CD4-positive, CD25-positive, alpha-beta regulatory T cell (primary cell): ENCODE data around the gene ILDR1. TPM values are rescaled to one million over a fixed set of nuclear protein-coding genes. Genes with fewer than 3 reads are reported as not detected.
A peak's percentile ranks its signal among the peaks of the same experiment; 100 is the strongest.

Source experiments
- ATAC-seq, 2 donors: fragments of 150-1000 bp; cut with Tn5 transposase; one replicate each; pipeline ENCODE4 v1.10.0; 2021; ENCODE audit warnings: low read depth in 2 of 2, moderate number of reproducible peaks in 2 of 2, moderate library complexity in 1 of 2
- DNase-seq, 3 donors: peaks; one replicate each; pipeline versions ENCODE4 v3.0.0 to v3.0.0-alpha.2; 2012 to 2022; ENCODE audit warnings: mixed read lengths in 1 of 3
- H3K27ac ChIP-seq: one replicate; pipeline ENCODE4 v1.7.0; 2013; ENCODE audit warnings: mild to moderate bottlenecking, low read length; ENCODE audit not compliant: insufficient read depth, poor library complexity, severe bottlenecking
- H3K27me3 ChIP-seq: one replicate; pipeline ENCODE4 v1.7.0; 2013; ENCODE audit warnings: low read length; ENCODE audit not compliant: control insufficient read depth, insufficient read depth
- H3K36me3 ChIP-seq: one replicate; pipeline ENCODE4 v1.7.0; 2013; ENCODE audit warnings: mild to moderate bottlenecking, low read length, moderate library complexity; ENCODE audit not compliant: control insufficient read depth, insufficient read depth
- H3K4me1 ChIP-seq: 2 replicates; pipeline ENCODE4 v1.7.0; 2013; ENCODE audit warnings: mild to moderate bottlenecking, low read length; ENCODE audit not compliant: insufficient read depth, control insufficient read depth, poor library complexity, severe bottlenecking
- H3K4me3 ChIP-seq: one replicate; pipeline ENCODE4 v1.7.0; 2013; ENCODE audit warnings: low read depth, mild to moderate bottlenecking, low read length, moderate library complexity
- H3K9me3 ChIP-seq, 2 experiments: 1 replicate in 1 of 2; 2 replicates in 1 of 2; pipeline ENCODE4 v1.7.0; 2013; ENCODE audit warnings: low read length in 2 of 2, mild to moderate bottlenecking in 1 of 2, moderate library complexity in 1 of 2; ENCODE audit not compliant: control insufficient read depth in 2 of 2
- H3K27ac Mint-ChIP-seq, 3 donors: one replicate each; pipeline ENCODE4 v1.8.0; 2020 to 2022; ENCODE audit warnings: mild to moderate bottlenecking in 3 of 3, mixed read lengths in 3 of 3, moderate library complexity in 2 of 3
- H3K27me3 Mint-ChIP-seq: one replicate; pipeline ENCODE4 v1.8.0; 2022; ENCODE audit warnings: mild to moderate bottlenecking, mixed read lengths
- H3K36me3 Mint-ChIP-seq: one replicate; pipeline ENCODE4 v1.8.0; 2020; ENCODE audit warnings: mixed read lengths
- H3K4me1 Mint-ChIP-seq, 4 donors: one replicate each; pipeline ENCODE4 v1.8.0; 2020 to 2022; ENCODE audit warnings: mixed read lengths in 4 of 4, mild to moderate bottlenecking in 1 of 4
- H3K4me3 Mint-ChIP-seq, 4 donors: one replicate each; pipeline ENCODE4 v1.8.0; 2020 to 2022; ENCODE audit warnings: mild to moderate bottlenecking in 4 of 4, mixed read lengths in 4 of 4, moderate library complexity in 3 of 4
- H3K9me3 Mint-ChIP-seq, 7 donors: one replicate each; pipeline ENCODE4 v1.8.0; 2020 to 2022; ENCODE audit warnings: mixed read lengths in 7 of 7, mild to moderate bottlenecking in 3 of 7, moderate library complexity in 2 of 7
- polyA plus RNA-seq, 4 donors: library from polyadenylated mRNA; unstranded; fragments of 300-500 nt; fragmentation: Illumina TruSeq; gene quantifications; one replicate each; pipeline ENCODE4 v1.2.3, GENCODE V29; 2021
- total RNA-seq: library from RNA; stranded (reverse); gene quantifications from one replicate; pipeline ENCODE4 v1.2.3, GENCODE V29; 2022

ILDR1 gene
- total and polyA plus RNA-seq, 5 donors from 2014 or later = 0.21 to 0.39 TPM; not detected in 3

DNA sequence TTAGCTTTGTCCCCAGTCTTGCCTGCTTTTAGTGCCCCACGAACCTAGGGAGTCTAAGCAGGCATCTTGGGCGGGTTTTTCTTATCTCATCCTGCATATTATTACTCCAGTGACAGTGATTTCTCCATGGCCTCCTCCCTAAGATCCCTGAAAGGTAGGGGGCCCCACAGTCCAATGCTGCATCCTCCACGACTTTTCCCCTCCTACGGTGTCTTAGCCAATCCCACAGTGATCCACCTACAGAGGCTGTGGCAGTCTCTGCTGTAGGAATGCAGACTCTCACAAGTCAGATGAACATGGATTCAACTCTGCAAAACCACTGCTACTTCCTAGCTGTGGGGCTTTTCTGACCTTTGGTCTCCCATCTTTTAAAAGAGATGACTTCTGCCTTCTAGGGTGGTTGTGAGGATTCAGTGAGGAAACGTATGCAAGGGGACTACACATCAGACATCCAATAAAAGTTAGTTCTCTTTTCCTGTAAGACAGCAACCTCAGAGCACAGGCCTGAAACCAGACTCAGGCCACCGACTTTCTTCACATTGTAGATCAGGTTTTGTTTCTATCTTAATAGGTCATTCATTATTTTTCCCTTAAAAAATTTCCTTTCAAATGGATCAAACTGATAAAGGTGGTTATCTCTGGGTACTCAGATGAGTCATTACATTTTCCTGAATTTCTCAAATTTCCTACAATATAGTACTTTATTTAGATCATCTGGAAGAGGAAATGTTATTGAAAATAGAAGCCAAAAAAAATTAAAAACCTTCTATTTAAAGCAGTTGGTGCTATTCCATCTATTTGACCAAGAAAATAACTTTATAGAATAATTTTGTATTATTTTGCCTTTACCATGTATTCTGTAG is 23.2 kb downstream of the ILDR1 start:
- H3K36me3 ChIP-seq = no peaks in the 10 kb centered on the region
- ATAC-seq = no peak
- no peaks in the 10 kb centered on the region for H3K4me1 ChIP-seq
- no peak for DNase-seq
- Mint-ChIP-seq H3K36me3 (no peaks in the 10 kb centered on the region), H3K4me1 (peaks cover 2 to 6% (median 4%) of the 10 kb centered on the region in 4 donors), H3K27ac (no peak overlapping the region), H3K27me3 (peaks cover 11% of the 10 kb centered on the region), H3K4me3 (no peak overlapping the region), H3K9me3 (peaks cover 0 to 2% (median 0%) of the 10 kb centered on the region in 7 donors)
- no peak overlapping the region for H3K27ac ChIP-seq
- no peaks in the 10 kb centered on the region for H3K27me3 ChIP-seq
- H3K9me3 ChIP-seq = no peaks in the 10 kb centered on the region
- no peak overlapping the region for H3K4me3 ChIP-seq

DNA sequence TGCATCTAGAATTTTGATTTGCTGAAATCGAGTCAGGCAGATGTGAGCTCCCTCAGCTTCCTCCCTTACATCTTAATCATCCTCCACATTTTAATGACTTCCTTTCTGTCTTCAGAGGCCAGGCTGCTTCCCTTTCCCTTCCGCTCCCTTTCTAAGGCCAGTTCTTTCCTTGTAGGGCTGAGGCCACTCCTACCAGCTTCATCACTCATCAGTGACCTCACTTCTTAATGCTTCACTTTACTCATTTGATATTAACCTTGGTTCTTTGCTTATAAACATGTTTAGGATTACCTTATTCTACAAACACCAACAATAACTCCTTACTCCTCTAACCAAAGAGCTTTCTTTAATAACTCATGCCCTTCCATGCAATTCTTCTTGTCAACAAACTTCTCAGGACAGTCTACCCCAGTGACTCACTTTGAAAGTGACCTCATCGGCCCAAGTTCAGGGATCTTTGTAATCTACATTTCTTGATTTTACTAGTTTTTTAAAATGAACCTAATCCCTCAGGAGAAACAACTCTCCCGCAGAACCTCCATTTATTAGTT is 23.9 kb downstream of the ILDR1 start:
- no peak for ATAC-seq
- no peaks in the 10 kb centered on the region for H3K4me1 ChIP-seq
- no peak overlapping the region for H3K27ac Mint-ChIP-seq

DNA sequence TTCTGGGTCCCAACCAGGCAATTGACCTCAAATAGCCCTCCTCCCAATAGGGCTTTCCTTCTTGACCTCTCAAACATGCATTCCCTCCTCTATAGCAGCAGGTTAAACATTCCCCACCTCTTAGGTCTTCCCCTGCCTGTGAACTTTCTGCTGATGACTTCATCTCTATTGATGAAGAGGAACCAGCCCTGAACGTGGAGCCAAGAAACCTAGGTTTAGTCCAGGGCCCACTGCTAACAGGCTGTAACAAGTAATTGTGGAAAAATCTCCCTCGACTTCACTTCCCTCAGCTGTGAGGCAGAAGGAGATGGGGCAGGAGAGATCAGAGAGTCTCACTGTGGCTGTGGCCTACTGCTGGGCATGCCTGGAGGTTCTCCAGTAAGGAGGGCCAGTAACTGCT is 24.7 kb downstream of the ILDR1 start:
- no peaks in the 10 kb centered on the region for H3K4me1 ChIP-seq
- no peak overlapping the region for H3K27ac ChIP-seq
- DNase-seq (no peak), ATAC-seq (no peak)
- H3K36me3 ChIP-seq = no peaks in the 10 kb centered on the region
- H3K27me3 Mint-ChIP-seq = peaks cover 5% of the 10 kb centered on the region
- no peak overlapping the region for H3K27ac Mint-ChIP-seq
- peaks cover 0 to 6% (median 4%) of the 10 kb centered on the region in 4 donors for H3K4me1 Mint-ChIP-seq
- no peaks in the 10 kb centered on the region for H3K27me3 ChIP-seq
- no peak overlapping the region for H3K4me3 ChIP-seq
- H3K4me3 Mint-ChIP-seq = no peak overlapping the region
- H3K9me3 Mint-ChIP-seq = peaks cover 0 to 2% (median 0%) of the 10 kb centered on the region in 7 donors
- H3K36me3 Mint-ChIP-seq = no peaks in the 10 kb centered on the region
- no peaks in the 10 kb centered on the region for H3K9me3 ChIP-seq

More for the DNA sequence above, 23.9 kb downstream of the ILDR1 start:
- Mint-ChIP-seq H3K4me1 (peaks cover 0 to 6% (median 4%) of the 10 kb centered on the region in 4 donors), H3K4me3 (no peak overlapping the region), H3K27me3 (peaks cover 5% of the 10 kb centered on the region), H3K36me3 (no peaks in the 10 kb centered on the region), H3K9me3 (peaks cover 0 to 2% (median 0%) of the 10 kb centered on the region in 7 donors)
- Histone ChIP-seq H3K27ac (no peak overlapping the region), H3K4me3 (no peak overlapping the region), H3K27me3 (no peaks in the 10 kb centered on the region), H3K9me3 (no peaks in the 10 kb centered on the region), H3K36me3 (no peaks in the 10 kb centered on the region)
- peak in 1 of 3 donors; percentile 14 for DNase-seq

DNA sequence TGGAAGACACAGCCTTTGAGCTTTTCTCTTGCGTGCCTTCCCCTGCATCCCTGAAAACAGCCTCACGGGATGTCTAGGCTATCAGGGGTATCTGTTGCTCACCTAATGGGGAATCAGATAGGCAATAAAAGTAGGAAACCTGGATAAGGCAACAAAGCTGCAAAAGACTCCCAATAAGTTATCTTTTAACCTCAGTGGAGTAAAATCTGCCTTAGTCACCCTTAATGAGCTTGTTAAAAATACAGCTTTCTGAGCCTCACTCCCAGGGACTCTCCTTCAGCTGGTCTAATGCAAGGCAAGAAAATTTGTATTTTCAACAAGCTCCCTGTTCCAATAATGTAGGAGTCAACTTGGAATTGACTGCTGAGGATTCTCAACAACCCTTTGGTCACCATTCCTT is 25.6 kb downstream of the ILDR1 start:
- Histone ChIP-seq H3K27me3 (no peaks in the 10 kb centered on the region), H3K27ac (no peak overlapping the region), H3K36me3 (no peaks in the 10 kb centered on the region), H3K9me3 (no peaks in the 10 kb centered on the region), H3K4me1 (no peaks in the 10 kb centered on the region), H3K4me3 (no peak overlapping the region)
- Mint-ChIP-seq H3K36me3 (no peaks in the 10 kb centered on the region), H3K4me1 (peaks cover 0 to 6% (median 4%) of the 10 kb centered on the region in 4 donors), H3K9me3 (peaks cover 0 to 2% (median 0%) of the 10 kb centered on the region in 7 donors), H3K27me3 (peaks cover 9% of the 10 kb centered on the region), H3K27ac (peak overlapping the region in 1 of 3 donors; percentile 22), H3K4me3 (no peak overlapping the region)
- DNase-seq = no peak
- ATAC-seq = no peak

DNA sequence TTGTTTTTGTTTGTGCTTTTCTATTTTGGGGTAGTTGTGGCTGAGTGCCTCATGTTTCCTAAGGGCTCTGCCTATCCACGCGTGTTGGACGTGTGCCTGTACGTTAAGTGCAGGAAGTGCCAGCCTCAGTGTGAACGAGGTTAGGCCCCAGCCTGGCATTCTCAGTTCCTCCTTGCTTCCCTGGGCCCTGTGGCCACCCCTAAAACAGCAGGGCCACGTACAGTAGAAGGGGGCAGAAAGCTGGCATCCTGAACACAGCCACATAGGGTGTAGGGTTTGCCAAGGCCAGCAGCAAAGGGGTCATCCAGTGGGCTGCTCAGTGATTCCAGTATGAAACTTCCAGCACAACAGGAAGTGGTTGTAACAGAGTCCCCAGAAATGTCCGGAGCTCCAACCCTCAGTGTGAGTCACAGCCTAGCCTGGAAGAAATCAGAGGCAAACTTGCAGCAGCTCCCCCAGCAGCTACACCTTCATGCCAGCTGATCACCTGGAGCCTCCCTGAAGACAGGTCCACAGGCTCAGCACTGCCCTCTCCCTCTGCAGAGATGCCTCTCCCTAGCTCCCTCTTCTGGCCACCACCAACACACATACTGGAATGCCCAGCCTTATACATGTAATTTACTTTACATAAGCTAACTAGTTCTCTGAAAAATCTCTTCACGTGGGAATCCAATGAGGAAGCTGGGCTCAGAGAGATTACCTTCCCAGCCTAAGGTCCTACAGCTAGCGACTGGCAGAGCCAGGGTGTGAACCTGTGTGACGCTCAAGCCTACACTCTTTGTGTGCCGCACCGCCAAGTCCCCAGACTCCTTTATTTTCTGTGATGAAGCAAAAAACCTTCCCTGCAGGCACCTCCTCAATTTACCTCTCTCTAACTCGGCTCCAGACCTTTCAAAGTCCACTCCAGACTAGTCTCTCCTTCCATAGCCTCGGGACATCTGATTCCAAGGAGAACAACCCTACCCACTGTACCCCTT is 26.6 kb downstream of the ILDR1 start:
- Mint-ChIP-seq H3K36me3 (no peaks in the 10 kb centered on the region), H3K4me1 (peaks cover 0 to 6% (median 4%) of the 10 kb centered on the region in 4 donors), H3K4me3 (no peak overlapping the region), H3K27ac (peak overlapping the region in 2 of 3 donors; percentile 16 to 22), H3K9me3 (peaks cover 0 to 2% (median 0%) of the 10 kb centered on the region in 7 donors), H3K27me3 (peaks cover 9% of the 10 kb centered on the region)
- peak; percentile 32 to 42 for ATAC-seq
- Histone ChIP-seq H3K9me3 (no peaks in the 10 kb centered on the region), H3K36me3 (no peaks in the 10 kb centered on the region), H3K27ac (no peak overlapping the region), H3K4me3 (no peak overlapping the region), H3K4me1 (no peaks in the 10 kb centered on the region), H3K27me3 (no peaks in the 10 kb centered on the region)
- peak in 2 of 3 donors; percentile 8 to 55 for DNase-seq

DNA sequence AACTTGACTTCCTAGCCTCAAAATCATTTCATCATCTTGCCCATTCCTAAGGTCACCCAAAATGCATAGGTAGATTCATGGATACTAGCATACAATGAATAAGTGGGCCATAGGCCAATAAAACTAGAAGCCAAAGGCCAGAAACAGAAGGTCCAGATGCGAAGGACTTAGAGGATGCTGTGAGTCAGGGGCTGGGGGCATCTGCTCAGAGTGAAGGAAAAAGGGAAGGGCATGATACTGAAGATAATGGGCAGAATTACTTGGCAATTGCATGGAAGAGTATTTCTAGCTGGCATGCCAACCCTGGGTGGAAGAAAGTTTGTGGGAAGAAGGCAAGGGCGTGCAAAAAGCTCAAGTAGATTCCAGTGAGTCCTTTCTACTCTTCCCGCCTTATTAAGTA is 27.5 kb downstream of the ILDR1 start:
- no peak overlapping the region for H3K27ac Mint-ChIP-seq
- H3K4me3 ChIP-seq = no peak overlapping the region

More for the DNA sequence above, 27.5 kb downstream of the ILDR1 start:
- peaks cover 0 to 6% (median 4%) of the 10 kb centered on the region in 4 donors for H3K4me1 Mint-ChIP-seq
- Histone ChIP-seq H3K36me3 (no peaks in the 10 kb centered on the region), H3K4me1 (no peaks in the 10 kb centered on the region), H3K27ac (no peak overlapping the region), H3K27me3 (no peaks in the 10 kb centered on the region), H3K9me3 (no peaks in the 10 kb centered on the region)
- no peak for DNase-seq
- no peaks in the 10 kb centered on the region for H3K36me3 Mint-ChIP-seq
- peaks cover 0 to 2% (median 0%) of the 10 kb centered on the region in 7 donors for H3K9me3 Mint-ChIP-seq
- no peak for ATAC-seq
- H3K27me3 Mint-ChIP-seq = peaks cover 9% of the 10 kb centered on the region
- H3K4me3 Mint-ChIP-seq = no peak overlapping the region
